SW480 (cell line): ENCODE results near the gene DSC1.
"Not testable (repeated sequence)": the region's sequence is repeated elsewhere in the genome, so short reads cannot be mapped to it uniquely, and the experiment has no call there.

Experiments used
- DNase-seq: peaks from one replicate; pipeline ENCODE4 v3.0.0-alpha.2; 2016; ENCODE audit warnings: low spot score

DSC1 gene

GRCh38 chr18:31171144-31171839 lies 8.6 kb upstream of the DSC1 start:
- DNase-seq, result no peak

DNA sequence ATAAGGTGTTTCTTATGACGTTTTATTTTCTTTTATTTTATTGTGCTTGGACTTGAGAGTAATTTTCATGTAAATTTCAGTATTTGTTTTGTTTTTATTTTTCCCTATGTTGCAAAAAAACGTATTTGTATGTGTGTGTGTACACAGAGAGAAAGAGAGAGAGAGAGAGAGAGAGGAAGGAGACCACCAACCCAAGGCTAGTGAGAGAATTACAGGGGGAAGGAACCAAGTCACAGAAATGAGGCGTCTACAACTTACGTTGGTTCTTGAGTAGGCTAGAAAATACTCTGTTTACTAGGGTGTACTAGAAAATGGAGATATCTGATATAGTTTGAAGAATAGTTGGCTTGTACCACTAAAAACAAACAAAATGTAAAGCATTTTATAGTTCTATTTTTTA lies 7.7 kb upstream of the DSC1 start:
- no peak for DNase-seq

GRCh38 chr18:31162419-31162793 lies 250 bp downstream of the DSC1 start:
- DNase-seq, result no peak

DNA sequence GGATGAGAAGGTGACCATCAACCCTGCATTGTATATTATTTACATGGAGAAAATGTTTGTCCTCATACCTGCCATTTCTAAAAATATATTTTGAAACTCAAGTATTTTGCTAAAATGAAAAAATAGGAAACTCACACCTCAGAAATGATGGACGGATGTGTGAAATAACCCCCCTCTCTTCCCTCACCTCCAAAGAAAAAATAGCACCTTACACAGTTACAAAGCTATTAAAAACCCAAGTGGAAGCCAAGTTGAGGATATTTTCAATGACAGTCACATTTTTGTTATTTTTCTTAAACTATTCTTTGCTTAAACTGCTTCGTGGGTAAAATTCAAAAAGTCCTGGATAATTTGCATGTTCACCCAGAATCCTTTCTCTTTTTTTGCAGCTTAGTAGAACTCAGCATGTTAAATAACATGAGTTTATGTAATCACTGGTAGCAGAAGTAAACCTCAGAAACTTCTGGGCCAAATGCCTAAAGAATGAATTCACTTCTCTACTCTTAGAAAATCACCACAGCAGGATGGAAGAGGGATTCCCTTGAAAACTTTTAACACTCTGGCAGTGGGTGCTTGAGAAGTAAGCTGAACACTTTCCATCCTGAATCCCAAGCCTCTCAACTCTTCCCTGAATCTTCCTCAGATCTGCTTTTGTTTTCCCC lies 768 bp downstream of the DSC1 start:
- DNase-seq, result no peak

DNA sequence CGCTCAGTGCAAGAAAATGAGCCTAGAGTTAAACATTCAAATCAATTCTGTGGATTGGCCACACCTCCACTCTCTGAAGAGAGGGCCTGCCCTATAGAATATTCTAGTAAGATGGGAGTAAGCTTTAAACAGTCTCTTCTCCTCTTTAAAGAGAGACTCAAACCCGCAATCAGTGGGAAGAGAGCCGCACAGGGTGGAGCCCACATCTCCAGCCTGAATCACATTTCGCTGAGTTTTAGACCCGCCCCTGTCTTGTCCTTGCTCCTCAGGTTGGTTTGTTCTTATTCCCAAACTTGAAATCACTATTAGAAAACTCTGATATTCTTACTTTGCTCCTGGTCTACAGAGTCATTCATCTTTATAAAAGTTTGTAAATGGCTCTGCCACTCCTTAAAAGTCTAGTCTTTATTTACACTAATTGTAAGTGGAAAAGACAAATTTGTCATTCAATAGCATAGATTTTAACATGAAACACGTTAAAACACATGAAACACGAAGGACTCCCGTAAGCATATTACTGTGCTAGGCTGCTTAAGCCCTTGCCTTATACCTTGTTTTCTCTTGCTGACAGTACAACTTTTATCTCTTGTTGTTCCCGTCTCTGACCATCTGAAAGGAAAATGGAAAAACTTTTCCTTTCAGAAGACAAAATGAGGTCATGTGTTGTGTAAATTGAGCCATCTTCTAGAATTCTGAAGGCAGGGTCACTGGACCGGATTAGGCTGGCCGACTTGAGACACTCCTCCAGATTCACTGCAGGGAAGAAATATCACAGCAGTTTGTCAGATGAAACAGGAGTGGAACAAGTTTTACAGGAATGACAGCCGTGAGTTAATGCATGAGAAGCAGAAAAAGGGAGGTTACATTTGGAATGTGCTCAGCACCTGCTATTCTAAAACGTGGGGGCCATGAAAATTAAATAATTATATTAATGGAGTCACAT lies 5.6 kb downstream of the DSC1 start:
- DNase-seq, result no peak

GRCh38 chr18:31155498-31155897 lies 7.2 kb downstream of the DSC1 start:
- no peak for DNase-seq

DNA sequence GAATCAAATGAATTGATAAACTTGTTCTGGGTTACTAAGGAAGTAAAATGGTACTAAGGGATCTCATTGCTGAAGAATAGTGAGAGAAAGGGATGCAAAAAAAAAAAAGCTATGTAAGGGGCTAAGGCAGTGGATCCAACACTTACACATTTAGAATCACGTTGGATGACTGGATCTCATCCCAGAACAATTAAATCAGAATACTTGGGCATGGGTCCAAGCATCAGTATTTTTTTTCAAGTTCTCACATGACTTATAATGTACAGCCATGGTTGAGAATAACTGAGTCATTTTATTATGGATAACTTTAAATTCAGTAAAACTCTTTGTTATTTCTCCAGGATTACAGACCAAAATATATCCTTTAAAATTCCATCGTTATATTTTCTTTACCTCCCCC lies 8.5 kb downstream of the DSC1 start:
- DNase-seq, result no peak

- peak; percentile 0 for DNase-seq
Observed at GRCh38 chr18:31149351-31149750, 13.3 kb downstream of the DSC1 start.

DNA sequence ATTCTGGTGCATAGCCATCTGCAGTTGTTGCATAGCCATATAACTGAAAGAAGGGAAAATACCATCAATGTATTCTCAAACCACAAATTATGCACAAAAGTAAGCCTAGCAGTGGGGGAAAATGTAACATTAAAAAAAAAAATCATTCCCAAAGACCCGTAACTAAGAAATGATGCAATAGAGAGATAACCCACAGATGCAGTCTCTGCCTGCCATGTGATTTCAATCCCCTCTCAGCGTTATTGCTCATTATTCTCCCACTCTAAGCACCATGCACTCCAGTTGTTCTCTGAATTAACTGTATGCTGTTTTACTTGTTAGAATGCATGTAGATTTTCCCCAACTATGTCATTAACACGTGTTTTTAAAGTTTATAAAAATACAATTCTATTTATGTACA lies 14.1 kb downstream of the DSC1 start:
- DNase-seq, result no peak

- no peak for DNase-seq
Observed at GRCh38 chr18:31146809-31147208, 15.8 kb downstream of the DSC1 start.

DNA sequence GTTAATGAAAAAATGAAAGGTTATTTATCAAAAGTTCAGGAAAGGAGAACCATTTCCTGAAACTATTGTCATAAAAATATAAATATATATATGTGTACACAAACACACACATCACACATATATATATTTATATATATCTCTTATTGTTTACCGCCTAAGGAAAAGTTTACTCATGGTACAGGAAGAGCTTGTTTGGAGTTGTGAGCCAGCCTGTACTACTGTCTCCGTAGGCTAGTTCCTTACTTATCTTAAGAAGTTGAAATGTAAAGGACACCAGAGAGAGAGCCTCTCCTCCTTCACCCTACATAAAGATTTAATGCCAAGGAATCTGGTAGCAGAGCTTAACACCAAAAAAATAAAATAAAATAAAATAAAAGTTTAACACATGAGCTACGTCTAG lies 19.6 kb downstream of the DSC1 start:
- no peak for DNase-seq

DNA sequence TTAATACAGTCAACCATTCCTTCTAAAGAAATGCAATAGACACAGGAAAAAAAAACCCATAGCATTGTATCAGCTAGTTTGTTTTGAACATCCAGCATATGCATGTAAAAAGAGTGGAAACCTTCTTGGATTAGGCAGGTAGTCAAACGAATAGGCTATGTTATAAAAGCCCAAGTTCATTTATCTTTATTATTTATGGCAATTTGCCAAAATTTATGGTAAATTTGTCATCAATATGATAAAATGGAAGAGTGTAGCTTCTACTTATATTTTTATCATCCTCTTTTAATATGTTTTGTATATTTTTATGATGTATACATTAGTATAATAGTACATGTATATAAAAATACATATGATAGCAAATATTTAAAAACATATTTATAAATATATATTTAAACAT lies 23.9 kb downstream of the DSC1 start:
- no peak for DNase-seq

GRCh38 chr18:31134988-31135529 lies 27.6 kb downstream of the DSC1 start:
- DNase-seq, result no peak

DNA sequence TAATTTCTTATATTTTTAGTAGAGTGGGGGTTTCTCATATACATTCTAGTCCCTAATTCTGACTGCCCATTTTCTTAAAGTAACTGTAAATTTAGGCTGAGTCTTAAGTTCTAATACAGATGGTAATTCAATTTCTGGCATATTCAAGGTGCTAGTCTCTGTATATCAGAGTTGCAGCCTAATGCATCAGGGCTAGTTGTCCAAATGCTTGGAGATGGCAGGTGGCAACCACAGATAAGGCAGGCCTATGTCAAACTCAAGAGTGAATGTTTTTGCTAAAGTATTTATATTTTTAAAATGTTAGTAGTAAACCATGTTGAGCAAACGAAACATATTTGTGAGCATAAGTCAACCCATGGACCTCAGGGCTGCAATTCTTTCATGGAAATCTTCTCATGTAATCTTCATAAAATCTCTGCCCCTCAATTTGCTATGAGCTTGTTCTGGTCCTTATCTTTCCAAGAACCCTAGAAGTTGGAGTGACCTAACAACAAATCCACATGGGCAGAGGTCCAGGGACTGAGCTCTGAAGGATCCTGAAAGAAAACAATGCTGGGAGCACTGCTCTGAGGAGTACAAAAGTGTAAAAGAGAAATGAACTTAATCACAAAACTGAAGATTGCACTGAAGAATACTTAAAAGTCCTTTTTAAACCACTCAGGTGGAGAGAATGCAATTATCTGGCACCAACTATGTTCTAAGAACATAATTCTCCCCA lies 33.1 kb downstream of the DSC1 start:
- no peak for DNase-seq

DNA sequence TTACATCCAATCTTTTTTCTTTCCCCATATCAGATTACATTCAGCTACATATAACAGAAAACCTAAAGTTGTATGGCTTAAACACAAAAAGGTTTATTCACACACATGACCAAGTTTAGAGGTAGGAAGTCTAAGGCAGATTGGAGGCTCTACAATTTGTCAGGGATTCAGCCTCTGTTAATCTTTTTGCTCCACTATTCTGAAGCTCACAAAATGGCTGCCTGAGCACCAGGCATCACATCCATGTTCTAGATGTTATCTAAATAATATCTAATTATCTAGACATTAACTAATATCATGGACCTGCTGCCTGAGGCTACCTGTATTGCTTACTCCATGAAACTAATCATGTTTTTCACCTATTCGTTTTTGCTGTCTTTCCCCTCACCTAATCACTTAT lies 36.8 kb downstream of the DSC1 start:
- DNase-seq, result no peak

DNA sequence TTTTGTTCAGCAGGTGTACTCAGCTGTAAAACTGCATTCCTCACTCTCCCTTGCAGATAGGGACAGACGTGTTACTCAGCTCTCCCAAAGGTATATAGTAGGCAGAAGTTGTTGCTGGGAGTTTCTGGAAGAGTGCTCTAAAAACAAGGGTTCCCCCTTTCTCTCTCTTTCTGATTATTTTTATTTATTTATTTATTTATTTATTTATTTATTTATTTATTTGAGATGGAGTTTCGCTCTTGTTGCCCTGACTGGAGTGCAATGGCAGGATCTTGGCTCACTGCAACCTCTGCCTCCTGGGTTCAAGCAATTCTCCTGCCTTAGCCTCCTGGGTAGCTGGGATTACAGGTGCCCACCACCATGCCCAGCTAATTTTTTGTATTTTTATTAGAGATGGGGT lies 39.5 kb downstream of the DSC1 start:
- DNase-seq, result not testable (repeated sequence)

DNA sequence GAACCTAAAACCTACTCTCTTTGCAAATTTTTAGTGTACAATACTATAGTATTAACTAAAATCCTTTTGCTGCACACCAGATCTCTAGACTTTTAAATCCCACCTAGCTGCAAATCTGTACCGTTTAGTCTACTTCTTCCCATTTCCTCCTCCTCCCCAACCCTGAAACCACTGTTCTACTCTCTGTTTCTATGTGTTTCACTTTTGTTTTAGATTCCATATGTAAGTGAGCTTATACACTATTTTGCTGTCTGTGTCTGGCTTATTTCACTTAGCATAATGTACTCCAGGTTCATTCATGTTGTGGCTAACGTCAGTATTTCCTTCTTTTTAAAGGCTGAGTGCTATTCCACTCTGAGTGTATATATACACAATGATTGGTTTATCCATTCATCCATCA lies 42.1 kb downstream of the DSC1 start:
- no peak for DNase-seq

GRCh38 chr18:31116853-31117595 lies 45.6 kb downstream of the DSC1 start:
- no peak for DNase-seq

DNA sequence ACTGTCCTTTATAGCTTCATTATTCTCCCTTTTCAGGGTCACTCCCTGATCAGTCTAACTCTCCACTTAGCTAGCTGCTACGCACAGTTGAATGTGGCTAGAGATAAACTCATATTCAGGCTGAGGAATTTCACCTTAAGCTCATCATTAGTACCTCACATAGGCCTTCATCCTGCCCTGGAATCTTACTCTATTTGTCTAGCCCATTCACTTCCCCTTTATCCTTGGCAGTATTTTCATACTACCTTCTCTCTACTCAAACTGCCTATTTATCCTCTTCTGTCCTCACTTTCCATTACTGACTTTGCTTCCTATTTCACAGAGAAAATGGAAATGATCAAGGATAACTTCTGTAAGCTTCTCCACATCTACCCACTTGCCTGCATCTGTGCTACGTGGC lies 49.9 kb downstream of the DSC1 start:
- DNase-seq, result no peak

DNA sequence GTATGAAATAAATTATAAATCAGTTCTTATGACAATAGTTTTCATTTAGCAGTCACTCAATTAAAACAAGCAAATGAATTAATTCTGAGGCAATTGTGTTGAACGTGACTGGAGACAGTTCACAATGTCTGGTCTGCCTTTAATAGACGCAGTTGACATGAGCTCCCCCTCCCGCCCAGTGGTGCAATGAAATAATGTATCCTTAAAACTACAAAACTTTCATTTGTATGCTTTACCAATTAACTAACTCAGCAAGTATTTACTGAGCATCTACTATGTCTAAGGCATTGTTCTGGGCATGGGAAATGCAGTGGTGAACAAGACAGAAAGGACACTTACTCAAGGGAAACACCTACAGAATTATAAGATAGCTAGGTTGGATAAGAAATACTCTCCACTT lies 56.9 kb downstream of the DSC1 start:
- no peak for DNase-seq

- no peak for DNase-seq
Observed at GRCh38 chr18:31104444-31104843, 58.2 kb downstream of the DSC1 start.
